Hepatocyte (in vitro differentiated cells): ENCODE results near the gene ITPRID2. TPM values are rescaled to one million over a fixed set of nuclear protein-coding genes. Genes with fewer than 3 reads are reported as not detected.
A peak's percentile ranks its signal among the peaks of the same experiment; 100 is the strongest.

Experiments
- DNase-seq: peaks from one replicate; pipeline ENCODE4 v3.0.0-alpha.2; 2016; ENCODE audit warnings: low spot score
- H2AFZ ChIP-seq: fragments of 200-600 bp; sonication (generic); 2 replicates; pipeline ENCODE4 v1.6.0; 2016; ENCODE audit warnings: antibody characterized with exemption, mild to moderate bottlenecking
- H3K27ac ChIP-seq: fragments of 200-600 bp; sonication (generic); 2 replicates; pipeline ENCODE4 v1.5.1; 2016; ENCODE audit warnings: mild to moderate bottlenecking
- H3K27me3 ChIP-seq: fragments of 200-600 bp; sonication (generic); 2 replicates; pipeline ENCODE4 v1.6.1; 2016
- H3K36me3 ChIP-seq: fragments of 200-600 bp; sonication (generic); replicated peaks from 2 replicates; pipeline ENCODE4 v1.5.1; 2016; ENCODE audit warnings: low read depth; ENCODE audit not compliant: insufficient read depth
- H3K4me1 ChIP-seq: fragments of 200-600 bp; sonication (generic); 2 replicates; pipeline ENCODE4 v1.5.1; 2016; ENCODE audit warnings: mild to moderate bottlenecking, moderate library complexity; ENCODE audit not compliant: insufficient read depth
- H3K4me2 ChIP-seq: fragments of 200-600 bp; sonication (generic); 2 replicates; pipeline ENCODE4 v1.6.0; 2016
- H3K4me3 ChIP-seq: fragments of 200-600 bp; sonication (generic); 2 replicates; pipeline ENCODE4 v1.5.1; 2016; ENCODE audit warnings: mild to moderate bottlenecking
- H3K79me2 ChIP-seq: fragments of 200-600 bp; sonication (generic); 2 replicates; pipeline ENCODE4 v1.6.0; 2017; ENCODE audit warnings: mild to moderate bottlenecking
- H3K9me2 ChIP-seq: fragments of 200-600 bp; sonication (generic); replicated peaks from 2 replicates; pipeline ENCODE4 v1.6.0; 2017; ENCODE audit warnings: mild to moderate bottlenecking; ENCODE audit not compliant: insufficient read depth
- H3K9me3 ChIP-seq: fragments of 200-600 bp; sonication (generic); 2 replicates; pipeline ENCODE4 v1.5.1; 2016; ENCODE audit warnings: low read depth, mild to moderate bottlenecking
- H4K20me1 ChIP-seq: fragments of 200-600 bp; sonication (generic); 2 replicates; pipeline ENCODE4 v1.6.0; 2016; ENCODE audit warnings: mild to moderate bottlenecking; ENCODE audit not compliant: insufficient read depth, poor library complexity, severe bottlenecking
- CTCF ChIP-seq: fragments of 200-600 bp; sonication (generic); IDR thresholded peaks from 2 replicates; pipeline ENCODE4 v1.5.1; 2016; ENCODE audit warnings: antibody characterized with exemption, mild to moderate bottlenecking; ENCODE audit not compliant: poor library complexity
- EZH2 ChIP-seq: fragments of 200-600 bp; sonication (generic); IDR thresholded peaks from 2 replicates; pipeline ENCODE4 v1.6.1; 2016; ENCODE audit warnings: antibody characterized with exemption, mild to moderate bottlenecking, borderline replicate concordance
- EZH2phosphoT487 ChIP-seq: fragments of 200-600 bp; sonication (generic); IDR thresholded peaks from one replicate; pipeline ENCODE4 v1.6.1; 2018; ENCODE audit warnings: antibody characterized with exemption, mild to moderate bottlenecking, low read depth, moderate library complexity; ENCODE audit not compliant: unreplicated experiment, severe bottlenecking
- WGBS: methylation state at CpG from one replicate; pipeline ENCODE4 v1.1.6; 2016; ENCODE audit warnings: low lambda C conversion rate; ENCODE audit errors: missing lambda C conversion rate; 5-methylcytosine and 5-hydroxymethylcytosine counted together
- polyA plus RNA-seq: library from polyadenylated mRNA; unstranded; fragments of >200 nt; fragmentation: Nextera tagmentation; extraction: Ambion mirVana; gene quantifications from 2 replicates; pipeline ENCODE4 v1.2.1, GENCODE V29; 2016
- total RNA-seq: library from RNA; depleted of rRNA; stranded (reverse); fragments of >200 nt; gene quantifications from 2 replicates; pipeline ENCODE4 v1.2.3, GENCODE V29; 2014

Gene ITPRID2
- total and polyA plus RNA-seq, 2 experiments from 2014 or later: 52.5 to 183 TPM

DNA sequence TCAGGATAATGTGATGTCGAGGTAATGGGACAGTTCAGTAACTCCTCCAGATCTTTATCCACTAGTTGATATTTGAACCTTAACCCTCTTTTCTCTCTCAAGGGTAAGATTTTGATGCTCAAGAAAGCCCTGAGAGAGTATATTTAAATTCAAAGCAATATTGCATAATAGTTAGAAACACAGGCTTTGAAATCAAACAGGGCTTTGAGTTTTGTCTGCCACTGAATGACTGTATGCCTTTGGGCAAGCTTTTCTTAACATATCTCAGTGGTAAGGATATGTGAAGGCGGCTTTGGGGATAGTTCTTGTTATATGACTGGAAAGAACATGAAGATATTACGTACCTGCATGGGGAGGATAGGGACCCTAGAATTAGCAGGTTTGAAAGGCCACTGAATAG is 11.1 kb downstream of the ITPRID2 start:
- Histone ChIP-seq H3K4me1 (no peaks in the 10 kb centered on the region), H3K36me3 (peaks cover 5% of the 10 kb centered on the region), H3K4me3 (no peak overlapping the region), H3K9me2 (no peaks in the 10 kb centered on the region), H2AFZ (no peak overlapping the region), H4K20me1 (no peaks in the 10 kb centered on the region), H3K27me3 (no peaks in the 10 kb centered on the region), H3K4me2 (peak overlapping the region; percentile 26), H3K79me2 (peaks cover 48% of the 10 kb centered on the region), H3K27ac (no peak overlapping the region), H3K9me3 (no peaks in the 10 kb centered on the region)
- 97% methylated on average over 3 of the region's 3 CpGs for WGBS
- no peak for DNase-seq
- no peak for TF ChIP-seq EZH2phosphoT487
- no peak for TF ChIP-seq CTCF
- no peak for TF ChIP-seq EZH2

GRCh38 chr2:181904022-181904632 is 12.6 kb downstream of the ITPRID2 start:
- 31% methylated on average over 2 of the region's 2 CpGs for WGBS
- peak overlapping the region; percentile 26 for H3K4me2 ChIP-seq
- H3K36me3 ChIP-seq: peaks cover 4% of the 10 kb centered on the region
- peak; percentile 45 for DNase-seq
- H3K9me2 ChIP-seq: no peaks in the 10 kb centered on the region
- peaks cover 54% of the 10 kb centered on the region for H3K79me2 ChIP-seq
- H3K9me3 ChIP-seq: no peaks in the 10 kb centered on the region
- no peak overlapping the region for H3K27ac ChIP-seq
- H3K4me1 ChIP-seq: no peaks in the 10 kb centered on the region
- no peak overlapping the region for H3K4me3 ChIP-seq
- TF ChIP-seq CTCF (peak; percentile 63), EZH2 (no peak), EZH2phosphoT487 (no peak)
- no peaks in the 10 kb centered on the region for H3K27me3 ChIP-seq
- no peak overlapping the region for H2AFZ ChIP-seq
- no peaks in the 10 kb centered on the region for H4K20me1 ChIP-seq

GRCh38 chr2:181907057-181907456 is 15.5 kb downstream of the ITPRID2 start:
- Histone ChIP-seq H3K9me3 (no peaks in the 10 kb centered on the region), H3K9me2 (no peaks in the 10 kb centered on the region), H3K4me1 (no peaks in the 10 kb centered on the region), H4K20me1 (no peaks in the 10 kb centered on the region), H3K4me2 (no peak overlapping the region), H3K36me3 (no peaks in the 10 kb centered on the region), H3K27me3 (no peaks in the 10 kb centered on the region), H3K79me2 (peaks cover 51% of the 10 kb centered on the region), H2AFZ (no peak overlapping the region), H3K27ac (no peak overlapping the region), H3K4me3 (no peak overlapping the region)
- DNase-seq: no peak
- TF ChIP-seq EZH2 (no peak), CTCF (no peak), EZH2phosphoT487 (no peak)
